K562 (cell line): ENCODE results near the gene NT5C3B.

Source experiments
- EZH2 ChIP-seq: IDR thresholded peaks from 2 replicates; pipeline ENCODE4 v1.6.1; 2012; ENCODE audit warnings: low read depth, mild to moderate bottlenecking, inconsistent platforms, low read length, borderline replicate concordance
- MEF2D ChIP-seq: conservative IDR thresholded peaks from 2 replicates; pipeline ENCODE4 v1.6.1; 2016; ENCODE audit warnings: low read depth, missing genetic modification characterization, missing compliant biosample characterization
- NR2C1 ChIP-seq, 2 experiments: fragments of 450-650 bp; IDR thresholded peaks; 2 replicates each; pipeline ENCODE4 v1.6.1; 2017; ENCODE audit warnings: mild to moderate bottlenecking in 2 of 2, antibody characterized with exemption in 1 of 2, inconsistent platforms in 1 of 2, missing compliant biosample characterization in 1 of 2, missing genetic modification characterization in 1 of 2
- SMARCC2 ChIP-seq: fragments of 450-650 bp; IDR thresholded peaks from 2 replicates; pipeline ENCODE4 v1.6.1; 2017; ENCODE audit warnings: antibody characterized with exemption, moderate library complexity, mild to moderate bottlenecking, low read depth
- ZFPM2 ChIP-seq: fragments of 250-450 bp; sonication (Bioruptor Pico); IDR thresholded peaks from 2 replicates; pipeline ENCODE4 v1.5.1; 2022; ENCODE audit warnings: mild to moderate bottlenecking
- ZNF134 ChIP-seq: fragments of 250-450 bp; sonication (Bioruptor Pico); conservative IDR thresholded peaks from 2 replicates; pipeline ENCODE4 v1.4.0; 2020
- TF ChIP-seq, protein P1 (sequence below): fragments of 250-450 bp; sonication (Bioruptor Pico); IDR thresholded peaks from 2 replicates; pipeline ENCODE4 v1.8.0; 2022; ENCODE audit warnings: inconsistent platforms, mild to moderate bottlenecking, moderate library complexity, borderline replicate concordance
- TF ChIP-seq, protein P2 (sequence below): IDR thresholded peaks from 3 replicates; pipeline ENCODE4 v1.6.1; 2011; ENCODE audit warnings: borderline replicate concordance, mild to moderate bottlenecking, moderate library complexity; ENCODE audit not compliant: insufficient read length; ENCODE audit errors: extremely low read depth

DNA sequence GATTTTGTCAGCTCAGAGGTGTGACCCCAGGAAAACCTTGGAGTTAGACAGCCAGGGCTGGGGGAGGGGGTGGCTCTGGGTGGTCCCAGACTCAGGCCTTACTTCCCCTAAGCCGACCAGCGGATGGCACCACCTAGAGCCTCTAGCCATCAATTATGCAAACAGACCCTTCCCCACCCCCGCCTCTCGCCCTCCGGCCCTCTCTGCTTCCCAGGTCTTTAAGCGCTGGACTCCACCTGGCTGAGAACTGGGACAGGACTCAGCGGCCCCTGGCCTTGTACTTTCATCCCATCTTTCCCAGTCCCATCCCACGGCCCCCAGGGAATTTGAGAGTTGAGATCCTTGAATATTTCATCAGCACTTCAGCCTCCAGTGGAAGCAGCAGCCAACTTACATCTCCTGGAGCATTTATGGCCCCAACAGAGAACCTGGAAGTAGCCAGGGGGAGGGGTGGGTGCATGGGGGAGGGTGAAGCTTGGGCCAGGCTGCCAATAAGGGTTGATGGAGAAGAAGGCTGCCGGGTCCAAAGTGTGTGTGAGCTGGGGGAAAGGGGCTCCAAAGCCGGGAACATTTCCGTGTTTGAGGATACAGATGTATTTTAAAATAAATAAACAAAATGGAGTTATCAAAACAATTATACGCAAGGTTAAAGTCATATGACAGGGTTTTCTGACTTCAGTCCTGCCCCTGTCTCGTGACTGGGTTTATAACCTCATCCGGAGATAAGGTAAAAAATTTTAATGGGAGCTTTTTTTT lies 42.1 kb downstream of the NT5C3B start:
- TF ChIP-seq, protein P1, sequence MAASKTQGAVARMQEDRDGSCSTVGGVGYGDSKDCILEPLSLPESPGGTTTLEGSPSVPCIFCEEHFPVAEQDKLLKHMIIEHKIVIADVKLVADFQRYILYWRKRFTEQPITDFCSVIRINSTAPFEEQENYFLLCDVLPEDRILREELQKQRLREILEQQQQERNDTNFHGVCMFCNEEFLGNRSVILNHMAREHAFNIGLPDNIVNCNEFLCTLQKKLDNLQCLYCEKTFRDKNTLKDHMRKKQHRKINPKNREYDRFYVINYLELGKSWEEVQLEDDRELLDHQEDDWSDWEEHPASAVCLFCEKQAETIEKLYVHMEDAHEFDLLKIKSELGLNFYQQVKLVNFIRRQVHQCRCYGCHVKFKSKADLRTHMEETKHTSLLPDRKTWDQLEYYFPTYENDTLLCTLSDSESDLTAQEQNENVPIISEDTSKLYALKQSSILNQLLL (CRISPR knock-in tag), result no peak
- TF ChIP-seq MEF2D (tag) (no peak), EZH2 (no peak), ZNF134 (CRISPR knock-in tag) (no peak), SMARCC2 (no peak), ZFPM2 (CRISPR knock-in tag) (no peak), NR2C1 (IDR thresholded peaks at IDR 0.05) (no peak), NR2C1 (tag; IDR thresholded peaks at IDR 0.05) (no peak)
- TF ChIP-seq, protein P2, sequence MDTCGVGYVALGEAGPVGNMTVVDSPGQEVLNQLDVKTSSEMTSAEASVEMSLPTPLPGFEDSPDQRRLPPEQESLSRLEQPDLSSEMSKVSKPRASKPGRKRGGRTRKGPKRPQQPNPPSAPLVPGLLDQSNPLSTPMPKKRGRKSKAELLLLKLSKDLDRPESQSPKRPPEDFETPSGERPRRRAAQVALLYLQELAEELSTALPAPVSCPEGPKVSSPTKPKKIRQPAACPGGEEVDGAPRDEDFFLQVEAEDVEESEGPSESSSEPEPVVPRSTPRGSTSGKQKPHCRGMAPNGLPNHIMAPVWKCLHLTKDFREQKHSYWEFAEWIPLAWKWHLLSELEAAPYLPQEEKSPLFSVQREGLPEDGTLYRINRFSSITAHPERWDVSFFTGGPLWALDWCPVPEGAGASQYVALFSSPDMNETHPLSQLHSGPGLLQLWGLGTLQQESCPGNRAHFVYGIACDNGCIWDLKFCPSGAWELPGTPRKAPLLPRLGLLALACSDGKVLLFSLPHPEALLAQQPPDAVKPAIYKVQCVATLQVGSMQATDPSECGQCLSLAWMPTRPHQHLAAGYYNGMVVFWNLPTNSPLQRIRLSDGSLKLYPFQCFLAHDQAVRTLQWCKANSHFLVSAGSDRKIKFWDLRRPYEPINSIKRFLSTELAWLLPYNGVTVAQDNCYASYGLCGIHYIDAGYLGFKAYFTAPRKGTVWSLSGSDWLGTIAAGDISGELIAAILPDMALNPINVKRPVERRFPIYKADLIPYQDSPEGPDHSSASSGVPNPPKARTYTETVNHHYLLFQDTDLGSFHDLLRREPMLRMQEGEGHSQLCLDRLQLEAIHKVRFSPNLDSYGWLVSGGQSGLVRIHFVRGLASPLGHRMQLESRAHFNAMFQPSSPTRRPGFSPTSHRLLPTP, result no peak
